HG02763 (cell line): Measurements from ENCODE around the gene BCAP31.
"Not testable (repeated sequence)": the region's sequence is repeated elsewhere in the genome, so short reads cannot be mapped to it uniquely, and the experiment has no call there.

Source experiments
- ATAC-seq: cut with Tn5 transposase; IDR thresholded peaks from one replicate; pipeline ENCODE4 v1.9.1; 2021; ENCODE audit warnings: mild to moderate bottlenecking, moderate library complexity; ENCODE audit not compliant: unreplicated experiment

Gene BCAP31

DNA sequence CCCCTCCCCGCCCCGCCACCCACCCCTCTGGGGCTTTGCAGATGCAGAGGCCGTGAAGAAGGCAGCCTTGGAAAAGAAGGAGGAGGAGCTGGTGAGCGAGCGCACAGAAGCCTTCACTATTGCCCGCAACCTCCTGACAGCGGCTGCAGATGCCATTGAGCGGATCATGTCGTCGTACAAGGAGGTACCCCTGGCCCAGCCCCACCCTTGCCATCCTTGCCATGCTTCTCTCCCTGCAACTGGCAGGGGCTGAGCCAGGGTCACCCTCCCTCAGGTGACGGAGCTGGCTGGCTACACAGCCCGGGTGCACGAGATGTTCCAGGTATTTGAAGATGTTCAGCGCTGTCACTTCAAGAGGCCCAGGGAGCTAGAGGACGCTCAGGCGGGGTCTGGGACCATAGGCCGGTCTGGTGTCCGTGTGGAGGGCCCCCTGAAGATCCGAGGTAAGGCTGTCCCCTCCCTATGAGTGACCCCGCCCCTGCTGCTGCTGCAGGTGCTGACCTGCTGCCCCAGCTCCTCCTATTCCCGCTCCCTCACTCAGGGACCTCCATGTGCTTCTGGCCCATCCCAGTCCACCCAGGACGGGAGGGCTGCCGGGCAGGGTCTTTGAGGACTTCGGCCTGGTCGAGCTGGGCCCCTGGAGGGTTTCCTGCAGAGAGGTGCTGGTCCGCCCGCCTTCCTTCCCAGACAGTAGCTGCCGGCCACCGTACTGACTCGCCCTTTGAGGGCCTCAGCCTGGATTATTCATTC, 12.1 kb upstream of the BCAP31 start:
- no peak for ATAC-seq

DNA sequence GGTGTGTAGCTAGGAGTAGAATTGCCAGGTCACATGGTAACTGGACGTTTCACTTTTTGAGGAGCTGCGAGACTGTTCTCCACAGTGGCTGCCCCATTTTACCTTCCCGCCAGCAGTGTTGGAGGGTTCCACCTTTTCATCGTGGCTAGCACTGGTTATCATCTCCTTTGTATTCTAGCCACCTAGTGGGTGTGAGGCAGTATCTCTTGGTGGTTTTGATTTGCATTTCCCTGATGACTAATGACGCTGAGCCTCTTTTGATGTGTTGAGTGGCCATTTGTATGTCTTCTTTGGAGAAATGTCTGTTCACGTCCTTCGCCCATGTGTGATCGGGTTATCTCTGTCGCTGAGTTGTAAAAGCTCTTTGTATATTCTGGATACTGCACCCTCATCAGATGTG, 11.1 kb upstream of the BCAP31 start:
- ATAC-seq = no peak

DNA sequence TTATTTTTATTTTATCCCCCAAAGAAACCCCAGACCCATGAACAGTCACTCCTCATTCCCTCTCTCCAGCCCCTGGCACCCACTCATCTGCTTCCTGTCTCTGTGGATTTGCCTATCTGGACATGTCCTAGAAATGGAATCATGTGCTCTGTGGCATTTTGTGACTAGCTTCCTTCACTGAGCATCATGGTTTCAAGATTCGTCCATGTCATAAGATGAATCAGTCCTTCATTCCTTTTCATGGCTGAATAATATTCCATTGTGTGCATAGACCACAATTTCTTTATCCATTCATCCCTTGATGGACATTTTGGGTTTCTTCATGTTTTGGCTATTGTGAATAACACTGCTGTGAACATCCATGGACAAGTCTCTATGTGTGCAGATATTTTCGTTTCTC, 10.7 kb upstream of the BCAP31 start:
- no peak for ATAC-seq

DNA sequence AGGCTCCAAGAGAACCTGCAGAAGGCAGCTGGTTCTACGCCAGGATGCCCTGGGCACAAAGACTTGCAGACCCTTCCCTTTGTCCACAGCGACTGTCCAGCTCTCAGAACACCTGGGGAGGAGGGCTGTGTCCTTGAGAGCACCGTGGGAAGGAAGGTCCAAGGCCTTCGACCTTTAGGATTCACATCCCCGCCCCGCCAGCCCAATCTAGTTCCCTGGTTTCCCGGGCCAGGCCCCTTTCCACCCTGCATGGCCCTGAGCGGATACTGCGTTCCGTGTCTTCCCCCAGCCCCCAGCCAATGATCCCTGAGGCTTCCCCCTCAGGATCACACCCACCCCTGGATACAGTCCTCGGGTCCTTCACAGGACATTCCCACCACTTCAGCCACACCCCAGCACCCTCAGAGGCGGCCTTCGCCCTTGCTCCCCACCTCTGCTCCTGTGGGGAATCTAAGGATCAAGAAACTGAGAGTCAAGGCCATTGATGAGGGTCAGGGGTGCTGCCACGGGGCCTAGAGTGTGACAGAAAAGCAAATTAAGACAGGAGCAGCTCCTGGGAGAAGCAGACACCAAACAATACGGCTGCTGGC, 9.6 kb upstream of the BCAP31 start:
- no peak for ATAC-seq

DNA sequence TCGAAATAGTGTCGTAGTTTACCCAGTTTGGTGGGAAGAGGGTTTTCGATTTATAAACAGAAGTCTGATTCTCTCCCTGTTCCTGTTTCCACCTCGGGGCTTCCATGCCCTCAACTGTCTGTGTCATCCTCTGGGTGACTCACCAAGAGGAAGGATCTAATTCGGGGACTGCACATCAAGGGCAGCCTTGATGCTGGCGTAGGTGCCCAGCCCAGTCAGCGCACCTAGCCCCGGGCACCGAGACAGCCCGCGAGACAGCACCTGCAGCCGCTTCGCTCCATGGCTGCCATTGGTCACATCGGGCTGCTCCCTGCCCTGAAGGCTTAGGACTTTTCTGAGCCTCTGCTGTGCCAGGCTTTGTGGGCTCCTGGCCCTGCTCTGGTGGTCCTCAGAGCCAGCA, 8.2 kb upstream of the BCAP31 start:
- ATAC-seq = no peak

DNA sequence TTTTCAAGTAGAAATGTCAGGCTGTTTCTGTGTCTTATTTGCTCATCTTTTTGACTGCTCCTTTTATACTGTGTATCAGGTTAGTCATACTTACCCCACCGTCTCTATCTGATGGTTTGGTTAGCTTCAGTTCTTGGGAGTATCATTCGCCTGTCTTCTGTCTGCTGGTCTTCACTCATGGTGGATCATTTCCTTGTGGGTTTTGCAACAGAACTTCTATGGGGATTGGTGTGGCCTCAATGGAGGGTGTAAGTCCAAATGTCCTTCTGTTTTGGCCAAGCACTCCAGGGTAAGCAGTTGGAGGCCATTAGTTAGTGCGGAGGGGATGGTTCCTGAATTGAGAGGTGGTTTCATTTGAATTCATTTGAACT, 7.6 kb upstream of the BCAP31 start:
- ATAC-seq = no peak

DNA sequence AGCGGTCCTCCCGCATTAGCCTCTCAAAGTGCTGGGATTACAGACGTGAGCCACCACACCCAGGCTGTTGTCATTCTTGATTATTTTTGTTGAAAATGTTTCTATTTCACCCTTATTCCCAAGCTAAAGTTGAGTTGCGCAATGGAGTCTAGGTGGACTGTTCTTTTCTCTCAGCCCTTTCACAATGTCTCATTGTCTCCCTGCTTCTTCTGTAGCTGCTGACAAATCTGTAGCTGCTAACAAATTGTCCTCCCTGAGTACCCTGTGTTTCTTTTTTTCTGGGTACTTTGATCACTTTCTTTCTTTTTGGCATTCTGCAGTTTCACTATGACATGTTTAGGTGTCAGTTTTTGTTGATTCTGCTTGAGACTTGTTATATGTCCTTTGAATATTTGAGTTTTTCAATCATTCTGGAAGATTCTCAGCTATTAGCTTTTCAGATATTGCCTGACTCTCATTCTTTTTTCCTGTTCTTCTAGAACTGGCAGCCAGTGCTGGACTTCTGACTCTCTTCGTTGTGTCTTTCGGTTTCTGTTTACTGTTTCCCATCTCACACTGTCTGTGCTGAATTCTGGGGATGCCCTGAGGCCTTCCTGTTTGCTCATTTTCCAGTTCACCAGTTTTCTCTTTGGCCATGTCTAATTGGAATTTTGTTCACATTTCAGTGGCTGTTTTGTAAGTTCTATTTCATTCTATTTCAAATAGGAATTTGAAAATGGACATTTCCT, 7.1 kb upstream of the BCAP31 start:
- ATAC-seq = no peak

DNA sequence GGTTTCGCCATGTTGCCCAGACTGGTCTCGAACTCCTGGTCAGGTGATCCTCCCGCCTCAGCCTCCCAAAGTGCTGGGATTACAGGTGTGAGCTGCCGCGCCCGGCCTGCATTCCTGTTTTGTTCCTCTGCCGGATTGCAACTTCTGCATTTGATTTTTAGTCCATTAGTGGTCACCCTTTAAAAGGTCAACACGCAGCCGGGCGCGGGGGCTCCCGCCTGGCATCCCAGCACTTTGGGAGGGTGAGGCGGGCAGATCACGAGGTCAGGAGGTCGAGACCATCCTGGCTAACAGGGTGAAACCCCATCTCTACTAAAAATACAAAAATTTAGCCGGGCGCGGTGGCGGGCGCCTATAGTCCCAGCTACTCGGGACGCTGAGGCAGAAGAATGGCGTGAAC, 5.9 kb upstream of the BCAP31 start:
- not testable (repeated sequence) for ATAC-seq

DNA sequence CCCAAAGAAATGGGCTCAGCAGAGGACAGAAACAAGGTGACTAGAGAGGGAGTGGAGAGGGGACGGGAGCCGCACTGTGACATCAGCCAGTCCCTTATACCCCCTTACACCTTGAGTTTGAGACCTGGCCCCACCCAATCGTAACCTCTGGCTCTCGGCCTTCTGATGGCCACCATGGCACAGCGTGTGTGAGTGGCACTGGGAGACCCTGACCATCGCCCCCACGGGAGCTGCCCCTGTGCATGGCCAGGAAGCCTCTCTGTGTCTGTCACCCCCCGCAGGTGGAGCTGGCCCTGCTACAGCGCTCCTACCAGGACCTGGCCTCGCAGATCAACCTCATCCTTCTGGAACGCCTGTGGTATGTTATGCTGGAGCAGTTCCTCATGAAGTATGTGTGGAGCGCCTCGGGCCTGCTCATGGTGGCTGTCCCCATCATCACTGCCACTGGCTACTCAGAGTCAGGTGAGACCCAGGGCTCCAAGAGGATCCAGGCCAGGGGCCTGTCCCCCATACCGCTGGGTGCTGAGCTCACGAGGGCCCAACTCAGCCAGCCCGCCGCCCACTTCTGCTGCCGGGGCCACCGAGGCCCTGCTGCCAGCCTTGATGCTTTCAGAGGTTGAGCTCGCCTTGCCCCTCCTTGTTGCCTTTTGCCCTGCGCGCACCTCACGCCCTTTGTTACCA, 4.9 kb upstream of the BCAP31 start:
- ATAC-seq = no peak

DNA sequence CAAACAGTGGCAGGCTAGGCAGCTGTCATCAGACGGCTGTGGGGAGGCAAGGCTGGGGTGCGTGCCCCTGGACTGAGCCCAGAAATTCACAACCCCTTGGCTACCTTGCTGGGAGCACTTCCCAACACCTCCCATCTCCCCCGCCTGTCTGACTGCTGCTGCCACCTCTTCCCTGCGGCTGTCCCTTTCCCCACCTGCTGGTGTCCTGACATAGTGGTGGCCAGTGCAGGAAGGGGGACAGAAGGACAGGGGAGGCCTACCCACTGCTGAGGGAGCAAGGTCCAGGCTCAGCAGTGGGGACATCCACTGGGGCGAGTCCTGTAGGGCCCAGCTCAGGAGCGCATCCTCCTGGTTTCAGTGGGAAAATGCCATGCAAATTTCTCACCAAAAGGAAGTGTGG, 3.9 kb upstream of the BCAP31 start:
- no peak for ATAC-seq

DNA sequence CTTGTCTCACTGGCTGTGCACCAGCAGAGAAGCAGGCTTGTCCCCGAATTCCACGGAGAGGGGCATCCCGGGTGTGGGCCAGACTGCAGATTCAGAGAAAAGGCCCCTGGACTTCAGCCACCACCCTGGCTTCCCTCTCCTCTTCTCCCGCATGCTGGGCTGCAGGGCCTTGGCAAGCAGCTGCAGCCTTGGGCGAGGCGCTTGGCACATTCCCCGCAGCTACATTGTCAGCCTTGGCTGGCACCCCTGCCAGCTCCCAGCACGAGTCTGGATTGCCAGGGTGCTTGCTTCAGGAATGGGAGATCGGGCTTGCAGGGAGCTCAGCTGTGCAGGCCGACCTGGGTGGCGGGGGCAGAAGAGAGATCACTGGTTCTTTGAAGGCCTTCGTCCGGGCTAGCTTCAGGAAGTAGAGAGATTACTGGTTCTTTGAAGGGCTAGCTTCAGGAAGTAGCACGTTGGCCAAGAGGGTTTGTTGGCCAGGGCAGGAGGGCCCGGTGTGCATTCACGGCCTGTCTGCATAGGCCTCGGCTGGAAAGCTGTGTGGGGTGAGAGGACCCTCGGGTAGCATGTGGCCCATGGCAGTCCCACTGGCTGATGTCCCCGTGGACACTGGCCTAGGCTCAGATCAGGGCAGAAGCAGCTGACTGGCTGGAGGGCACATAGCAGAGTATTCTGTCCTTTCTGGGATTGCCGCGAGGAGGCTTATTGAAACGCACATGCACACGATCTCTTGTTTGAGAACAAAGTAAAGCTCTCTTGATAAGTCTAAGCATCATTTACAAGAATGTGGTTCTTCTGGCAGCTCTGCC, 3.1 kb upstream of the BCAP31 start:
- no peak for ATAC-seq

DNA sequence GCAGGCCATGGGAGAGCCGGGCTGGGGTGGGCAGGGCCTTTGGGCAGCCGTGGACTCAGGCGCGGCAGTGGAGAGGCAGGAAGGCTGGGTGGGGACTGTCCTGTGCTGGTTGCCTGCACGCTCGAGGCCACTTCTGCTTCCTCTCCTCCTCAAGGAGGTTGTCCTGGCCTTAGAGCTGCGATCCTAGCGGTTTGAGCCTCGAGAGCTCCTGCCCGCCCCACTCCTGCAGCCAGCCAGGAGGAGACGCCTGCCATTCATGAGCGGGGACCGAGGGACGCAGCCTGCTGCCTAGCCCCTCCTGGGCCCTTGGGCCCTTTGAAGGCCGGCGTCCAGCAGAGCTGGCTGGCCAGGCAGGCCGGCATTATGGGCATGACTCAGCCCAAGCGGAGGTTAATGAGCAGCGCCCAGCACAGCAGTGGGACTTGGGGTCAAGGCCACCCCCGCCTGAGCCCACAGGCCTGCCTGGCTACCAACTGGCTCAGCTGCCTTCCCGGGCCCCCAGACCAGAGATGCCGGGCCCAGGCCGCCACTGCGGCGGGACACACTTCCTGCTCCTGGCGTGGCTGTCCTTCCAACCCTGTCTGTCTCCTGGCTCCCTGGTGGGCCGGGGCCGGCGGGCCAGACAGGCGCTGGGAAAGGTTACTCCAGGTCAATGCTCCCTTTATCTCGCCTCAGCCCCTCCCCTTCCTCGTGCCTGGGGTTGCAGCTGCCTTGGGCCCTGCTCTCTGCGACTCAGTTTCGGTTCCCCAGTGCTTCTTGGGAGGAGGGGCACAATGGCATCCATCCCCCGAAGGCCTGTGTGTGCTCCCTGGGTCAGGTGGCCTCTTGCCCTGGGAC, 2.3 kb upstream of the BCAP31 start:
- peak; percentile 33 for ATAC-seq

DNA sequence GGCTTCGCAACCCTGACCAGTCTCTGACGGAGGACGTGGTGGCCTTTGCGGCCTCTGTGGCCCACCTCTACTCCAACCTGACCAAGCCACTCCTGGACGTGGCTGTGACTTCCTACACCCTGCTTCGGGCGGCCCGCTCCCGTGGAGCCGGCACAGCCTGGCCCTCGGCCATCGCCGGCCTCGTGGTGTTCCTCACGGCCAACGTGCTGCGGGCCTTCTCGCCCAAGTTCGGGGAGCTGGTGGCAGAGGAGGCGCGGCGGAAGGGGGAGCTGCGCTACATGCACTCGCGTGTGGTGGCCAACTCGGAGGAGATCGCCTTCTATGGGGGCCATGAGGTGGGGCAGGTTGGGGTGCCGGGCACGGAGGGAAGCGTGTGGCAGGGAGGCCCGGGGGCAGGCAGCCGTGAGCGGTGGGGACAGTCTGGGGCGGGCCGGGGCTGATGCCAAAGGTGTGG, 1.7 kb upstream of the BCAP31 start:
- ATAC-seq = no peak

DNA sequence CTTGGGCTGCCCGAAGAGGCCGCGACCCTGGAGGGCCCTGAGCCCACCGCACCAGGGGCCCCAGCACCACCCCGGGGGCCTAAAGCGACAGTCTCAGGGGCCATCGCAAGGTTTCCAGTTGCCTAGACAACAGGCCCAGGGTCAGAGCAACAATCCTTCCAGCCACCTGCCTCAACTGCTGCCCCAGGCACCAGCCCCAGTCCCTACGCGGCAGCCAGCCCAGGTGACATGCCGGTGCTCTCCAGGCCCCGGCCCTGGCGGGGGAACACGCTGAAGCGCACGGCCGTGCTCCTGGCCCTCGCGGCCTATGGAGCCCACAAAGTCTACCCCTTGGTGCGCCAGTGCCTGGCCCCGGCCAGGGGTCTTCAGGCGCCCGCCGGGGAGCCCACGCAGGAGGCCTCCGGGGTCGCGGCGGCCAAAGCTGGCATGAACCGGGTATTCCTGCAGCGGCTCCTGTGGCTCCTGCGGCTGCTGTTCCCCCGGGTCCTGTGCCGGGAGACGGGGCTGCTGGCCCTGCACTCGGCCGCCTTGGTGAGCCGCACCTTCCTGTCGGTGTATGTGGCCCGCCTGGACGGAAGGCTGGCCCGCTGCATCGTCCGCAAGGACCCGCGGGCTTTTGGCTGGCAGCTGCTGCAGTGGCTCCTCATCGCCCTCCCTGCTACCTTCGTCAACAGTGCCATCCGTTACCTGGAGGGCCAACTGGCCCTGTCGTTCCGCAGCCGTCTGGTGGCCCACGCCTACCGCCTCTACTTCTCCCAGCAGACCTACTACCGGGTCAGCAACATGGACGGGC, 1.0 kb upstream of the BCAP31 start:
- ATAC-seq = no peak

DNA sequence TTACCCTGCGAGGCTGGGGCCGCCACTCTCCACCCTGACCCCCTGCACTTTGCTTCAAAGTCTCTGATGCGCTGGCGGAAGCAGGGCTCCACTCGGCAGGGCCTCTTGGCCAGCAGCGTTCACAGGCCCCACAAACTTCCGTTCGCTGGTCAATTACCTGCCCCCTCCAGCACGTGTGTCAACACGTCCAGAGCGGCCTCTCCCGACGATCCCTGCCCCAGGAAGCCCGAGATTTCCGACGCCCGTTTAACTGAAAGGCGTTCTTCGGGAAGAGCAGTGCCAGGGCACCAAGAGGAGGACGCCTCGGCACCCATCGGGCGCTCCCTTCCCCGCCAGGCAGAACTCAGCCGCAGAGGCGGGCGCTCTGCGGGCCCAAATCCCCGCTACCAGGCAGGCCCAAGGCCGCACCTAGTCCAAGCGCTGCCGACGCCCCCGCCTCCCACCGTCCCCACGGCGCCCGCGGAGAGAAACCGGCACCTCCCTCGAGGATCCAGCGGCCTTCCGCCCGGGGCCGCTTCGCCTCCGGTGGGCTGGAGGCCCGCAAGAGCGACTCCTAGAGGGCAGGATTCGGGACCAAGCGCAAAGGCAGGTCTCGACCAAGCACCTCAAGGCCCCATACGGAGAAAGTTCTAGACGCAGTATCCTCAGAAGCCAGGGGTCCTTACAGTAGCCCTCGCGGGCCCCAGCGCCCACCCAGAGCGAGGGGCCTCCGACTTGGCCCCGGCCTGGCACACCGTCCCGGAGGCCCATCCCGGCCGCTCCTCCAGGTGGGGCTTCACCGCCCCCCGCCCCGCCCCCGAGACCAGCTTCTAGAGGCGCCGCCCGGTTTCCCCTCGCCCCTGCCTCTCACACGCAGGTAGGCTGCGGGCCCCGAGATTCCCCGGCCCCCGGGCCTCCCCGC, 586 bp downstream of the BCAP31 start:
- peak; percentile 27 for ATAC-seq

DNA sequence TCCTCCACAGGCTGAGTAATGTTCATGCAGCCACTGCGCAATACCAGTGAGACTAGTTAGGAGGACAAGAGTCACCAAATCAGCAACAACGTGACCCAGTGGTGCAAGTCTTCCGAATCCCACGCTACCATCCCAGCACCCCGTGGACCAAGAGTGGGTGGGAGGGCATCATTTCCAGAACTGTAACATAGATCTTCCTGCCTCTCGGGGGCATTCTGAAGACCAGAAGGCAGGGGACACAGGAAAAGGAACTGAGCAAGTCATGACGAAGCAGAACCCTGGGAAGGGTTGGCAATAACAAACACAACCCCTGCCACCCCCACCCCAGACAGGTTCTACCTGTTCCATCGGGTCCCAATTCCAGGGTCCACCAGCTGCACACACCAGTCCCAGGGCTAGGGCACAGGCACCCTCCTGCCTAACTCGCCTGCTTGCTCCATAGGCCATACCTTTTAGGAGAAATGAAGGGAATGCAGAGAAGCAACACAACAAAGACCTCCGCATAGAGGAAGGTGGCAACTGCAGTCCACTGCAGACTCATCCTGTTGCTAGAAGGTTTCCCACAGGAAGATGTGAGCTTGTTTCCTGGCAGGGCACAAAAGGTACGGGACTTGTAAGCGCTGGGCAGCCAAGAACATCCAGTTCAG, 1.4 kb downstream of the BCAP31 start:
- no peak for ATAC-seq

DNA sequence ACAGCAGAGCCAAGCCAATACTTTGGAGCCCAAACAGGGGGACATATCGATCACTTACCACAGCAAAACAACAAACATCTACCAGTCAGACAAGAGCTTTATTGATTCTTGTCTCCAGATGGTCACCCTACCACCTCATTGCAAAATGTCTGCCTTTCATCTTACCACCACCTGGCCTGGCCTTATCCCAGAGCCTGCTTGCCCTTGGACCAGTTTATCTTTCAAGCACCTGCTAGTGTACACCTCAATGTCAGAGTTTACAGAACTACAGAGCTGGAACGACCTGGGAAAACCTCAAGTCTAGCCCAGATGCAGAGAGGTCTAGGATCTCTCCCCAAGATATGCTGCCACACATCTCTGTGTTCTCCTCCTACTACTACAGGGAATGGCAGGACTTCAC, 4.5 kb downstream of the BCAP31 start:
- ATAC-seq = no peak

DNA sequence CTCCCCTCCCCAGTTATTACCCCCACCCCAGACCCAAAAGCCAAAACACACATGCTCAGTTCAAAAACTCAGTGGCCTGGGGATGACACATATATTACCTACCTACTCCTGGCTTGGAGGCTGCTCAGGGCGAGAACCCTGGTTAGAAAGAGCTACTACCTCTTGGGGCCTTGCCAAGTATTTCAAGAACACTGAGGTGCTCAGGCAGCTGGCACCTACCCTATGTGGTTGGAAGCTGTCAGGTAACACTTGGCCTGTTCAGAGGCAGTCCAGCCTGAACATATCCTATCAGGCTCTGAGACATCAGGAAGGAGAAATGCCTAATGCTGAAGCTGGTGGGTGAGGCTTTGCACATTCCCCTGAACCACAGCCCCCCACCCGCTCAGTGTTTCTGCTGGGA, 4.9 kb downstream of the BCAP31 start:
- ATAC-seq = no peak
